ENCODE results near the gene OR13D1. TPM values are rescaled to one million over a fixed set of nuclear protein-coding genes. Genes with fewer than 3 reads are reported as not detected.
"Not testable (repeated sequence)": the region's sequence is repeated elsewhere in the genome, so short reads cannot be mapped to it uniquely, and the experiment has no call there.

The OR13D1 gene
- total RNA-seq, result not detected in 2 replicates

- no peak for DNase-seq (ENCODE audit: extremely low read depth, low read depth, low spot score)
These were observed at the start of gene OR13D1 for GRCh38 chr9:104694218-104694617. TSS of gene OR13D1 (plus strand) at chr9:104694518. CDS start at chr9:104694518, 0 bp downstream.

- no peak for DNase-seq (ENCODE audit: extremely low read depth, low read depth, low spot score)
These were observed 35.7 kb upstream of the OR13D1 start for GRCh38 chr9:104658496-104659195.

- no peak for DNase-seq (ENCODE audit: extremely low read depth, low read depth, low spot score)
These were observed 18.7 kb upstream of the OR13D1 start for GRCh38 chr9:104675611-104676010.

GRCh38 chr9:104682642-104683041 lies 11.7 kb upstream of the OR13D1 start:
- DNase-seq (ENCODE audit: extremely low read depth, low read depth, low spot score), result peak; percentile 29

GRCh38 chr9:104686081-104686480 lies 8.2 kb upstream of the OR13D1 start:
- DNase-seq (ENCODE audit: extremely low read depth, low read depth, low spot score), result no peak

GRCh38 chr9:104700306-104700705 lies 6.0 kb downstream of the OR13D1 start:
- DNase-seq (ENCODE audit: extremely low read depth, low read depth, low spot score), result no peak

GRCh38 chr9:104708737-104709136 lies 14.4 kb downstream of the OR13D1 start:
- not testable (repeated sequence) for DNase-seq (ENCODE audit: extremely low read depth, low read depth, low spot score)

GRCh38 chr9:104711604-104712003 lies 17.3 kb downstream of the OR13D1 start:
- no peak for DNase-seq (ENCODE audit: extremely low read depth, low read depth, low spot score)

- no peak for DNase-seq (ENCODE audit: extremely low read depth, low read depth, low spot score)
These were observed 30.7 kb downstream of the OR13D1 start for GRCh38 chr9:104725014-104725413.

GRCh38 chr9:104738452-104738851 lies 44.1 kb downstream of the OR13D1 start:
- no peak for DNase-seq (ENCODE audit: extremely low read depth, low read depth, low spot score)

- DNase-seq (ENCODE audit: extremely low read depth, low read depth, low spot score), result no peak
These were observed 46.3 kb downstream of the OR13D1 start for GRCh38 chr9:104740621-104741020.

GRCh38 chr9:104743376-104743985 lies 49.2 kb downstream of the OR13D1 start:
- no peak for DNase-seq (ENCODE audit: extremely low read depth, low read depth, low spot score)

Other genes starting within 250 kb of the OR13D1 start
- not detected in 2 replicates for gene OR13F1, start 190.3 kb upstream of the OR13D1 start, total RNA-seq
- not detected in 2 replicates for gene OR13C4, start 167.3 kb upstream of the OR13D1 start, total RNA-seq
- gene OR13C3, start 157.7 kb upstream of the OR13D1 start, total RNA-seq, result not detected in 2 replicates
- gene OR13C8, start 125.3 kb upstream of the OR13D1 start, total RNA-seq, result not detected in 2 replicates
- gene OR13C5, start 95.1 kb upstream of the OR13D1 start, total RNA-seq, result not detected in 2 replicates
- gene OR13C2, start 88.9 kb upstream of the OR13D1 start, total RNA-seq, result not detected in 2 replicates
- gene OR13C9, start 76.3 kb upstream of the OR13D1 start, total RNA-seq, result not detected in 2 replicates
- gene NIPSNAP3A, start 53.2 kb downstream of the OR13D1 start, total RNA-seq, result 47.0 and 55.4 TPM in 2 replicates
- 0.41 and 0.44 TPM in 2 replicates for gene NIPSNAP3B, start 69.6 kb downstream of the OR13D1 start, total RNA-seq
- 36.5 and 45.9 TPM in 2 replicates for gene ABCA1, start 233.6 kb downstream of the OR13D1 start, total RNA-seq

Data from glomerular endothelial cell (primary cell).